ENCODE results near the gene LSM14A.

DNA sequence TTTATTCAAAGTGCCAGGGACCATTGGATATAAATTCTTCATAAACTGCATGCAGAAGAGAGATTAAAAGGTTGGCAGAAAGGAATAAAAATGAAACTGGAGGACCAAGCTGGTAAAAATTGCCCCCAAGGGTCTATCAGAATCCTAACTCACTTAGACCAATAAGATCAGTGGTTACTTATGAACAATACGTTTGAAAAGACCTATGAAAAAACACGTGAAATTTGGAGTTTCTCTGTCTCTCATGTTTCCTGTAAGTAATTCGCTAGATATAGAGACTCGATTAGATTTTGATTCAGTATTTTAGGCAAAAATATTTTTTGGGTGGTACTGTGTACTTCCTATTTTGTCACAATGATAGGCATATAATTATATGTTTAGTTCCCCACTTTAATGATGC is 104.9 kb downstream of the LSM14A start:
- TF ChIP-seq, protein P1, sequence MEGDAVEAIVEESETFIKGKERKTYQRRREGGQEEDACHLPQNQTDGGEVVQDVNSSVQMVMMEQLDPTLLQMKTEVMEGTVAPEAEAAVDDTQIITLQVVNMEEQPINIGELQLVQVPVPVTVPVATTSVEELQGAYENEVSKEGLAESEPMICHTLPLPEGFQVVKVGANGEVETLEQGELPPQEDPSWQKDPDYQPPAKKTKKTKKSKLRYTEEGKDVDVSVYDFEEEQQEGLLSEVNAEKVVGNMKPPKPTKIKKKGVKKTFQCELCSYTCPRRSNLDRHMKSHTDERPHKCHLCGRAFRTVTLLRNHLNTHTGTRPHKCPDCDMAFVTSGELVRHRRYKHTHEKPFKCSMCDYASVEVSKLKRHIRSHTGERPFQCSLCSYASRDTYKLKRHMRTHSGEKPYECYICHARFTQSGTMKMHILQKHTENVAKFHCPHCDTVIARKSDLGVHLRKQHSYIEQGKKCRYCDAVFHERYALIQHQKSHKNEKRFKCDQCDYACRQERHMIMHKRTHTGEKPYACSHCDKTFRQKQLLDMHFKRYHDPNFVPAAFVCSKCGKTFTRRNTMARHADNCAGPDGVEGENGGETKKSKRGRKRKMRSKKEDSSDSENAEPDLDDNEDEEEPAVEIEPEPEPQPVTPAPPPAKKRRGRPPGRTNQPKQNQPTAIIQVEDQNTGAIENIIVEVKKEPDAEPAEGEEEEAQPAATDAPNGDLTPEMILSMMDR (conservative IDR thresholded peaks at IDR 0.05 in 1 of 2, IDR thresholded peaks at IDR 0.05 in 1 of 2; ENCODE audit: low read depth in 1 of 2, low read length in 2 of 2), result no peak
- no peak for TF ChIP-seq EZH2 (IDR thresholded peaks at IDR 0.05; ENCODE audit: low read length, missing control alignments)
